Body of pancreas (tissue), 4 donors: ENCODE results near the gene ZNF334.

Experiments
- CTCF ChIP-seq, 7 experiments: fragments of 450-650 bp in 4 of 7; fragments of 200-600 bp in 3 of 7; sonication (generic) in 3 of 7; IDR thresholded peaks; one replicate each; pipeline ENCODE4 v1.5.1; 2016 to 2019; ENCODE audit warnings: antibody characterized with exemption in 7 of 7
- POLR2A ChIP-seq, 3 donors: fragments of 450-650 bp; IDR thresholded peaks; one replicate each; pipeline ENCODE4 v1.6.1; 2016; ENCODE audit warnings: antibody characterized with exemption in 3 of 3, mild to moderate bottlenecking in 2 of 3

GRCh38 chr20:46456255-46457028, 56.9 kb downstream of the ZNF334 start:
- no peak for TF ChIP-seq POLR2A (IDR thresholded peaks at IDR 0.05)
- TF ChIP-seq CTCF (IDR thresholded peaks at IDR 0.05) = no peak
